Tibial nerve (tissue), 4 donors: Measurements from ENCODE around the gene CDH4. TPM values are rescaled to one million over a fixed set of nuclear protein-coding genes. Genes with fewer than 3 reads are reported as not detected.

Experiments
- DNase-seq, 2 donors: peaks; one replicate each; pipeline ENCODE4 v3.0.0-alpha.2; 2019; ENCODE audit warnings: low spot score in 2 of 2
- H3K27ac ChIP-seq, 4 donors: fragments of 200-600 bp; sonication (generic) in 3 of 4; one replicate each; pipeline ENCODE4 v1.5.1; 2017 to 2019; ENCODE audit warnings: mild to moderate bottlenecking in 1 of 4
- H3K27me3 ChIP-seq, 2 donors: fragments of 200-600 bp; sonication (generic) in 1 of 2; one replicate each; pipeline versions ENCODE4 v1.5.1 to v1.6.0; 2017 to 2019
- H3K36me3 ChIP-seq, 3 donors: fragments of 200-600 bp; sonication (generic); one replicate each; pipeline ENCODE4 v1.5.1; 2018 to 2019
- H3K4me1 ChIP-seq, 4 donors: fragments of 200-600 bp; sonication (generic) in 3 of 4; one replicate each; pipeline ENCODE4 v1.5.1; 2017 to 2019
- H3K4me3 ChIP-seq, 4 donors: fragments of 200-600 bp; sonication (generic) in 3 of 4; one replicate each; pipeline ENCODE4 v1.5.1; 2017 to 2019; ENCODE audit warnings: mild to moderate bottlenecking in 1 of 4, moderate library complexity in 1 of 4
- H3K9me3 ChIP-seq, 4 donors: fragments of 200-600 bp; sonication (generic) in 3 of 4; one replicate each; pipeline ENCODE4 v1.5.1; 2017 to 2019
- EP300 ChIP-seq, 2 donors: sonication (generic); formaldehyde crosslinking; IDR thresholded peaks; one replicate each; pipeline ENCODE4 v1.6.1; 2017; ENCODE audit warnings: antibody characterized with exemption in 2 of 2, mild to moderate bottlenecking in 1 of 2
- POLR2A ChIP-seq, 2 donors: fragments of 450-650 bp; IDR thresholded peaks; one replicate each; pipeline ENCODE4 v1.6.1; 2017; ENCODE audit warnings: antibody characterized with exemption in 2 of 2, mild to moderate bottlenecking in 2 of 2, moderate library complexity in 2 of 2
- WGBS, 2 donors: methylation state at CpG; one replicate each; pipeline ENCODE4 v1.1.5; 2018; 5-methylcytosine and 5-hydroxymethylcytosine counted together
- total RNA-seq, 4 donors: library from RNA; depleted of rRNA; stranded (reverse); fragments of >200 nt; gene quantifications; one replicate each; pipeline ENCODE4 v1.1.0, GENCODE V29; 2016
- TF ChIP-seq, protein P1 (sequence below), 5 experiments: fragments of 200-600 bp in 3 of 5; fragments of 450-650 bp in 2 of 5; sonication (generic) in 3 of 5; IDR thresholded peaks; one replicate each; pipeline ENCODE4 v1.5.1; 2016 to 2019; ENCODE audit warnings: antibody characterized with exemption in 5 of 5, mild to moderate bottlenecking in 3 of 5, moderate library complexity in 2 of 5

CDH4 gene
- total RNA-seq, 4 donors from 2014 or later = 0.78 to 2.3 (median 1.0) TPM

DNA sequence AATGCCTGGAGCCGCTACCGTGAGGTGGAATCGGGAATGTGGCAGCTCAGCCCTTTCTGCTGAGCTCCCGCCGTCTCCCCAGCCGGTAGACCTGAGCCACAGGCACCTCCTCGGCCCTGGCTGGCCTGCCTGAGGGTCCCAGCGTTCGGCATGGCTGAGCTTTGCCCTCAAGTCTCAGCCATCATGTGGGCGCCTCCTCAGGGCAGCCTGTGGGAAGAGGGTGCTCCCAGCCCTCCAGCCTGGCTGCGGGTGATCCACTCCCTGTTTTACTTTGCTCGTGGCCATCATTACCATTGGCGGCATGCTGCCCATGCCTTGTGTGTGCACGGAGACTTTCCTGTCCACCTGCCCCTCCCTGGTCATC, 329.7 kb downstream of the CDH4 start:
- TF ChIP-seq POLR2A (IDR thresholded peaks at IDR 0.05) (no peak), EP300 (IDR thresholded peaks at IDR 0.05) (no peak)
- TF ChIP-seq, protein P1, sequence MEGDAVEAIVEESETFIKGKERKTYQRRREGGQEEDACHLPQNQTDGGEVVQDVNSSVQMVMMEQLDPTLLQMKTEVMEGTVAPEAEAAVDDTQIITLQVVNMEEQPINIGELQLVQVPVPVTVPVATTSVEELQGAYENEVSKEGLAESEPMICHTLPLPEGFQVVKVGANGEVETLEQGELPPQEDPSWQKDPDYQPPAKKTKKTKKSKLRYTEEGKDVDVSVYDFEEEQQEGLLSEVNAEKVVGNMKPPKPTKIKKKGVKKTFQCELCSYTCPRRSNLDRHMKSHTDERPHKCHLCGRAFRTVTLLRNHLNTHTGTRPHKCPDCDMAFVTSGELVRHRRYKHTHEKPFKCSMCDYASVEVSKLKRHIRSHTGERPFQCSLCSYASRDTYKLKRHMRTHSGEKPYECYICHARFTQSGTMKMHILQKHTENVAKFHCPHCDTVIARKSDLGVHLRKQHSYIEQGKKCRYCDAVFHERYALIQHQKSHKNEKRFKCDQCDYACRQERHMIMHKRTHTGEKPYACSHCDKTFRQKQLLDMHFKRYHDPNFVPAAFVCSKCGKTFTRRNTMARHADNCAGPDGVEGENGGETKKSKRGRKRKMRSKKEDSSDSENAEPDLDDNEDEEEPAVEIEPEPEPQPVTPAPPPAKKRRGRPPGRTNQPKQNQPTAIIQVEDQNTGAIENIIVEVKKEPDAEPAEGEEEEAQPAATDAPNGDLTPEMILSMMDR (IDR thresholded peaks at IDR 0.05) = no peak
- 71 to 80% methylated on average over 8 to 13 of the region's 14 CpGs for WGBS, 2 donors
- Histone ChIP-seq H3K9me3 (no peaks in the 10 kb centered on the region), H3K4me3 (no peak overlapping the region), H3K27me3 (no peaks in the 10 kb centered on the region), H3K27ac (no peak overlapping the region), H3K36me3 (no peaks in the 10 kb centered on the region), H3K4me1 (no peaks in the 10 kb centered on the region)
- DNase-seq = no peak

DNA sequence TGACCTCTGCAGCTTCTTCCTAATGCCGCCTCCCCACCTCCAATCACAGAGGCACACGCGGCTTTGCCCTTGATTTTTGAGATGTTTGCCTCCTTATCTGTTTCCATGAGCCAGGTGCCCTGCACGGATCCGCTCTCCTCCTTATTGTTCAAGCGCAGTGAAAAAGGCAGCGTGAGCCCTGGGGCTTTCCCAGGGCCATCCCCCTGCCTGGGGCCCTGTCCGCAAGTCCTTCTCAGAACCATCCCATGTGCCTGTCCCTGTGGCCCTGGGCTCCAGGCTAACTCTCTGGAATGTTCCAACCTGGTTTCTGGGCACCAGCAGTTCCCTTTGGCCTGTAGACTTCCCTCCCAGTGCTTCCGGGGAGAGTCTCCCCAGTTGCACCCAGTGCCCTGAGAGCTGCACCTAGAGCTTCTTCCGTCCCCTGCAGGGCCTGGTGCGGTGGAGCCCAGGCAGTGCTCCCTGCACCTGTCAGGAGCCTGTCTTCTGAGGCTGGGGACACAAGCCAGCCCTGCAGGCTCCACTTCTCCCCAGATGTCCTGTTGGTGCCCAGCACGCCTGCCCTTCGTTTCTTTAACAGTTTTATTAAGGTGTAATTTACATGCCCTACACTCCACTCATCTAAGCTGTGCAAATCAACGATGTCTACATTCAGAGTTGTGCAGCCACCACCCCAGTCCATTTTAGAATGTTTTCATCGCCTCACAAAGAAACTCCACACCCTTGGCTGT, 330.3 kb downstream of the CDH4 start:
- H3K27ac ChIP-seq = no peak overlapping the region
- no peak for TF ChIP-seq EP300 (IDR thresholded peaks at IDR 0.05)
- TF ChIP-seq, protein P1 (IDR thresholded peaks at IDR 0.05) = no peak
- no peak for TF ChIP-seq POLR2A (IDR thresholded peaks at IDR 0.05)
- WGBS, 2 donors = 79 to 80% methylated on average over 15 of the region's 15 CpGs
- H3K9me3 ChIP-seq = no peaks in the 10 kb centered on the region
- no peaks in the 10 kb centered on the region for H3K27me3 ChIP-seq
- no peaks in the 10 kb centered on the region for H3K4me1 ChIP-seq
- H3K36me3 ChIP-seq = no peaks in the 10 kb centered on the region
- DNase-seq = no peak
- no peak overlapping the region for H3K4me3 ChIP-seq

GRCh38 chr20:61583356-61583755, 331.3 kb downstream of the CDH4 start:
- no peak overlapping the region for H3K4me3 ChIP-seq
- H3K36me3 ChIP-seq = no peaks in the 10 kb centered on the region
- H3K27ac ChIP-seq = no peak overlapping the region
- H3K4me1 ChIP-seq = peaks cover 0 to 6% (median 0%) of the 10 kb centered on the region in 4 donors
- no peaks in the 10 kb centered on the region for H3K27me3 ChIP-seq
- TF ChIP-seq POLR2A (IDR thresholded peaks at IDR 0.05) (no peak), EP300 (IDR thresholded peaks at IDR 0.05) (no peak)
- TF ChIP-seq, protein P1 (IDR thresholded peaks at IDR 0.05) = no peak
- no peaks in the 10 kb centered on the region for H3K9me3 ChIP-seq
- WGBS, 2 donors = 79 to 80% methylated on average over 9 of the region's 9 CpGs
- DNase-seq = no peak

GRCh38 chr20:61584851-61585250, 332.8 kb downstream of the CDH4 start:
- TF ChIP-seq, protein P1 (IDR thresholded peaks at IDR 0.05) = no peak
- no peak for TF ChIP-seq EP300 (IDR thresholded peaks at IDR 0.05)
- DNase-seq = no peak
- H3K9me3 ChIP-seq = no peaks in the 10 kb centered on the region
- WGBS, 2 donors = 62 to 73% methylated on average over 5 to 8 of the region's 10 CpGs
- H3K27me3 ChIP-seq = no peaks in the 10 kb centered on the region
- no peak overlapping the region for H3K27ac ChIP-seq
- H3K4me3 ChIP-seq = no peak overlapping the region
- peaks cover 0 to 16% (median 0%) of the 10 kb centered on the region in 4 donors for H3K4me1 ChIP-seq
- no peaks in the 10 kb centered on the region for H3K36me3 ChIP-seq

- H3K27ac ChIP-seq = no peak overlapping the region
- WGBS, 2 donors = 97 to 98% methylated on average over 2 of the region's 2 CpGs
- peaks cover 0 to 16% (median 0%) of the 10 kb centered on the region in 4 donors for H3K4me1 ChIP-seq
- H3K36me3 ChIP-seq = no peaks in the 10 kb centered on the region
- DNase-seq = no peak
- TF ChIP-seq EP300 (IDR thresholded peaks at IDR 0.05) (no peak), POLR2A (IDR thresholded peaks at IDR 0.05) (no peak)
- TF ChIP-seq, protein P1 (IDR thresholded peaks at IDR 0.05) = no peak
- H3K27me3 ChIP-seq = no peaks in the 10 kb centered on the region
- no peaks in the 10 kb centered on the region for H3K9me3 ChIP-seq
- H3K4me3 ChIP-seq = no peak overlapping the region
These were observed 333.7 kb downstream of the CDH4 start for GRCh38 chr20:61585764-61586163.
